Uterus (tissue), 4 donors: ENCODE results near the gene RAPGEF6. TPM values are rescaled to one million over a fixed set of nuclear protein-coding genes. Genes with fewer than 3 reads are reported as not detected.

Source experiments
- DNase-seq, 2 donors: peaks; one replicate each; pipeline ENCODE4 v3.0.0-alpha.2; 2019 to 2020
- H3K27ac ChIP-seq, 2 donors: fragments of 200-600 bp; sonication (generic); 1 replicate in 1 of 2; 2 replicates in 1 of 2; pipeline ENCODE4 v1.5.1; 2016 to 2018
- H3K27me3 ChIP-seq, 2 donors: fragments of 200-600 bp; sonication (generic); one replicate each; pipeline ENCODE4 v1.5.1; 2018 to 2019; ENCODE audit warnings: control low read depth in 1 of 2
- H3K36me3 ChIP-seq, 2 donors: fragments of 200-600 bp; sonication (generic); one replicate each; pipeline ENCODE4 v1.5.1; 2019; ENCODE audit warnings: control low read depth in 1 of 2
- H3K4me1 ChIP-seq, 2 donors: fragments of 200-600 bp; sonication (generic); one replicate each; pipeline ENCODE4 v1.5.1; 2018 to 2019; ENCODE audit warnings: control low read depth in 1 of 2
- H3K4me3 ChIP-seq, 2 donors: fragments of 200-600 bp; sonication (generic); 1 replicate in 1 of 2; 2 replicates in 1 of 2; pipeline ENCODE4 v1.5.1; 2018 to 2019; ENCODE audit warnings: mild to moderate bottlenecking in 1 of 2
- H3K9me3 ChIP-seq, 2 donors: fragments of 200-600 bp; sonication (generic); one replicate each; pipeline ENCODE4 v1.5.1; 2019; ENCODE audit warnings: control low read depth in 1 of 2
- POLR2A ChIP-seq, 2 donors: fragments of 450-650 bp; IDR thresholded peaks; one replicate each; pipeline ENCODE4 v1.6.1; 2016; ENCODE audit warnings: antibody characterized with exemption in 2 of 2, mild to moderate bottlenecking in 1 of 2, moderate library complexity in 1 of 2
- intact Hi-C: fragments of 100-400 bp; cut with DNase I; formaldehyde crosslinking; loops from one replicate; pipeline ENCODE4 v1.15.1; 2023; ENCODE audit warnings: low total_unique reads
- total RNA-seq, 4 donors: library from RNA; depleted of rRNA in 3 of 4; stranded (reverse); fragments of >200 nt in 3 of 4; gene quantifications; one replicate each; pipeline versions ENCODE4 v1.1.0 to v1.2.4, GENCODE V29; 2014 to 2023
- TF ChIP-seq, protein P1 (sequence below), 4 experiments: fragments of 200-600 bp in 2 of 4; fragments of 450-650 bp in 2 of 4; sonication (generic) in 2 of 4; IDR thresholded peaks; one replicate each; pipeline ENCODE4 v1.5.1; 2016 to 2019; ENCODE audit warnings: antibody characterized with exemption in 4 of 4, mild to moderate bottlenecking in 2 of 4, moderate library complexity in 1 of 4
- donor health status: DM: yes; HTN: yes; CAD: no.

RAPGEF6 gene
- total RNA-seq, 4 donors from 2014 or later, result 11.8 to 36.8 (median 23.4) TPM

DNA sequence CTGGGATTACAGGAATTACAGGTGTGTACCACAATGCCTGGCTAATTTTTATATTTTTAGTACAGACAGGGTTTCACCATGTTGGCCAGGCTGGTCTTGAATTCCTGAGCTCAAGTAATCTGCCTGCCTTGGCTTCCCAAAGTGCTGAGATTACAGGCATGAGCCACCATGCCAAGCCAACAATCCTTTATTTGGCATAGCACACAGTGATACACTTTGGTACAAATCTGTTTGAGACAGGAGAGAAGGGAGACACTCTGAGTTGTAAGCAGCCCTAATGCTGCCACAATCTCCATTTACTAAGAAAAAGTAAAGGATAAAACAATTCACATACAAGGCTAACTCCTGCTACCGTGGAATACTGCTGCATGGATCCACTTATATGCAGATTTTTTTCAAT is 177.8 kb downstream of the RAPGEF6 start:
- Histone ChIP-seq H3K9me3 (no peaks in the 10 kb centered on the region), H3K27me3 (no peaks in the 10 kb centered on the region), H3K4me1 (no peaks in the 10 kb centered on the region), H3K27ac (no peak overlapping the region), H3K4me3 (no peak overlapping the region), H3K36me3 (no peaks in the 10 kb centered on the region)
- no peak for TF ChIP-seq POLR2A (IDR thresholded peaks at IDR 0.05)
- TF ChIP-seq, protein P1, sequence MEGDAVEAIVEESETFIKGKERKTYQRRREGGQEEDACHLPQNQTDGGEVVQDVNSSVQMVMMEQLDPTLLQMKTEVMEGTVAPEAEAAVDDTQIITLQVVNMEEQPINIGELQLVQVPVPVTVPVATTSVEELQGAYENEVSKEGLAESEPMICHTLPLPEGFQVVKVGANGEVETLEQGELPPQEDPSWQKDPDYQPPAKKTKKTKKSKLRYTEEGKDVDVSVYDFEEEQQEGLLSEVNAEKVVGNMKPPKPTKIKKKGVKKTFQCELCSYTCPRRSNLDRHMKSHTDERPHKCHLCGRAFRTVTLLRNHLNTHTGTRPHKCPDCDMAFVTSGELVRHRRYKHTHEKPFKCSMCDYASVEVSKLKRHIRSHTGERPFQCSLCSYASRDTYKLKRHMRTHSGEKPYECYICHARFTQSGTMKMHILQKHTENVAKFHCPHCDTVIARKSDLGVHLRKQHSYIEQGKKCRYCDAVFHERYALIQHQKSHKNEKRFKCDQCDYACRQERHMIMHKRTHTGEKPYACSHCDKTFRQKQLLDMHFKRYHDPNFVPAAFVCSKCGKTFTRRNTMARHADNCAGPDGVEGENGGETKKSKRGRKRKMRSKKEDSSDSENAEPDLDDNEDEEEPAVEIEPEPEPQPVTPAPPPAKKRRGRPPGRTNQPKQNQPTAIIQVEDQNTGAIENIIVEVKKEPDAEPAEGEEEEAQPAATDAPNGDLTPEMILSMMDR (IDR thresholded peaks at IDR 0.05), result no peak
- DNase-seq, result no peak
- intact Hi-C loops, result no loop called here

DNA sequence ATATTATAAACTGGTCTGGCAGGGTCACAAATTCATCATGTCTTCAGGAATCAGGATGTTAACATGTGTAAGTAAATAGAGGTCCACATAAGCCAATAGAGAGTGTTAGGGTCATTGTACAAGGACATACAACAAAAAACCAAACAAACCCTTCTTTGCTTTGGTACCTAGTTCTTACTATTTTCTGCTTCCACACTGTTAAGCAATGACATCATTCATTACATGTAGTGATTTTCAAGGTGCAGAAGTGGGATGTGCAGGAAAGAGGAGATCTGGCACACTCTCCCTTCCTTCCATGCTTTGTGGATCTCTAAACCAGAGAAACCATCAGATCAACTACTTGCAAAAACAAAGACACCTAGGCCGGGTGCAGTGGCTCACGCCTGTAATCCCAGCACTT is 184.1 kb downstream of the RAPGEF6 start:
- Histone ChIP-seq H3K36me3 (no peaks in the 10 kb centered on the region), H3K9me3 (no peaks in the 10 kb centered on the region), H3K4me3 (no peak overlapping the region), H3K27ac (no peak overlapping the region), H3K4me1 (no peaks in the 10 kb centered on the region), H3K27me3 (no peaks in the 10 kb centered on the region)
- no peak for TF ChIP-seq POLR2A (IDR thresholded peaks at IDR 0.05)
- TF ChIP-seq, protein P1 (IDR thresholded peaks at IDR 0.05), result no peak
- intact Hi-C loops, result no loop called here
- DNase-seq, result no peak

DNA sequence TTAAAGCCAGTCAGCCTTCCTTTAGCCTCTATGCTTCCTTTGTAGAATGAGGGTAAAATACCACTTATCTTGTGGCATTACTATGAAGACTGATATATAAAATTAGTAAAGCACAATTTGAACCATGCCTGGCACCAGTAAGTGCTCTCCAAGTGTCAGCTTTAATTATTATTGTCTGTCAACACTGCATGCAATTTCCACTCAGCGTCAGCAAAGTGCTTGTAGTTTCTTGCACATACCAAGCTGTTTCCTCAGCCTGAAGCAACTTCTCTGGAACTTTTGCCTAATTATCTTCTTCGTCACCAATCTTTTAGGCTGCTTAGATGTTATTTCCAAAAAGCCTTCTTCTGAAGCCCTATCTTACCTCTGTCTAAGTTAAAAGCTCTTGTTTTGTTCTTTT is 193.8 kb downstream of the RAPGEF6 start:
- no peaks in the 10 kb centered on the region for H3K27me3 ChIP-seq
- TF ChIP-seq, protein P1 (IDR thresholded peaks at IDR 0.05), result no peak
- TF ChIP-seq POLR2A (IDR thresholded peaks at IDR 0.05), result no peak
- no peaks in the 10 kb centered on the region for H3K9me3 ChIP-seq
- DNase-seq, result no peak
- H3K36me3 ChIP-seq, result no peaks in the 10 kb centered on the region
- H3K27ac ChIP-seq, result no peak overlapping the region
- no peaks in the 10 kb centered on the region for H3K4me1 ChIP-seq
- intact Hi-C loops, result no loop called here
- H3K4me3 ChIP-seq, result no peak overlapping the region

DNA sequence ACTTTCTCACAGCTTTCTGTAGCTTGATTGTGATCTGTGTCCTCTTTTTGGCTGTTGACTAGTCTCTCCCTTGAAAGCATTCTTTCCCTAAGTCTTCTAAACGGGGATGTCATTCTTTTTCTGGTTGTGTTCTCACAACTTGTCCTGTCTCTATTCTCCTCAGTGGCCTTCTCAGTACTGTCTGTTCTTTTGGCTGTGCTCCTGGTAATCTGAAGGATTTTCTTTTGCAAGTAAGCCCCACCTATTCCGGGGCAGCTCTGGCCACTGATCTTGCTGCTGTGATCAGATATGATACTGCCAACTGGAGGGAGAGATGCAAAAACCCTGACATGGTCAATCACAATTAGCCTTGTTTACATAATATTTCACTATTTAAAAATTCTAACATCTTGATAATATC is 198.9 kb downstream of the RAPGEF6 start:
- DNase-seq, result no peak
- intact Hi-C loops, result no loop called here
- H3K9me3 ChIP-seq, result no peaks in the 10 kb centered on the region
- no peak for TF ChIP-seq POLR2A (IDR thresholded peaks at IDR 0.05)
- TF ChIP-seq, protein P1 (IDR thresholded peaks at IDR 0.05), result no peak
- no peaks in the 10 kb centered on the region for H3K27me3 ChIP-seq
- no peaks in the 10 kb centered on the region for H3K36me3 ChIP-seq
- H3K27ac ChIP-seq, result no peak overlapping the region
- H3K4me1 ChIP-seq, result no peaks in the 10 kb centered on the region
- H3K4me3 ChIP-seq, result no peak overlapping the region

DNA sequence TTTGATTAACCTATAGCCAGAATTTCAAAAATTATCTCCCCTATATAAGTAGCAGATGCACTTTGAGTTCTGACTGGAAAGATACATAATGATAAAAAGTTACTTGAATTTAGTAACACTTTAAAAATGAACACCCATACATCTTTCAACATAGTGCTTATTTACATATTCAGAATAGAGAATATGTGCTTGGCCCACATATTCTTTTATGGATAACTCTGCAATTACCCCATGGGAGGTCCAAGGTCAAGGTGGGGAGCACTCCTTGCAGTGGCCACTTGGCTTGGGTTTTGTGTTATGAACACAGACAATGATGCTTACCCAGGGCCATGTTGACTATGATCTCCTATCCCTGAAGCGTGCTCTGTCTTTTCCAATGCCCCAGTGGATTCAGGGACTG is 201.9 kb downstream of the RAPGEF6 start:
- Histone ChIP-seq H3K4me3 (no peak overlapping the region), H3K36me3 (no peaks in the 10 kb centered on the region), H3K27me3 (no peaks in the 10 kb centered on the region), H3K27ac (no peak overlapping the region), H3K9me3 (no peaks in the 10 kb centered on the region), H3K4me1 (no peaks in the 10 kb centered on the region)
- intact Hi-C loops, result no loop called here
- DNase-seq, result no peak
- TF ChIP-seq POLR2A (IDR thresholded peaks at IDR 0.05), result no peak
- TF ChIP-seq, protein P1 (IDR thresholded peaks at IDR 0.05), result no peak
